ENCODE measurements around the gene NDST4. TPM values are rescaled to one million over a fixed set of nuclear protein-coding genes. Genes with fewer than 3 reads are reported as not detected.
A peak's percentile ranks its signal among the peaks of the same experiment; 100 is the strongest.

NDST4 gene
- total RNA-seq, 1 experiment from 2014 or later, result not detected

GRCh38 chr4:114839986-114840385 is 273.4 kb downstream of the NDST4 start:
- H3K79me2 ChIP-seq (ENCODE audit: low read length), result no peaks in the 10 kb centered on the region

GRCh38 chr4:114830628-114831027 is 282.8 kb downstream of the NDST4 start:
- no peaks in the 10 kb centered on the region for H3K27me3 ChIP-seq (ENCODE audit: low read length)
- H3K4me2 ChIP-seq (ENCODE audit: low read depth, low read length, poor library complexity, severe bottlenecking), result no peak overlapping the region
- H3K36me3 ChIP-seq (ENCODE audit: insufficient read depth, low read length), result no peaks in the 10 kb centered on the region
- no peak overlapping the region for H3K9ac ChIP-seq (ENCODE audit: low read length)
- no peak overlapping the region for H2AFZ ChIP-seq (ENCODE audit: low read length)
- H3K4me3 ChIP-seq (ENCODE audit: low read length), result no peak overlapping the region
- no peak for DNase-seq
- no peaks in the 10 kb centered on the region for H3K4me1 ChIP-seq (ENCODE audit: low read length)
- H3K79me2 ChIP-seq (ENCODE audit: low read length), result no peaks in the 10 kb centered on the region
- H4K20me1 ChIP-seq (ENCODE audit: insufficient read depth, low read depth, low read length), result no peaks in the 10 kb centered on the region
- H3K9me2 ChIP-seq (replicated peaks; ENCODE audit: insufficient read depth, low read length), result no peaks in the 10 kb centered on the region
- H3K27ac ChIP-seq (ENCODE audit: low read length), result no peak overlapping the region
- no peaks in the 10 kb centered on the region for H3K9me3 ChIP-seq (ENCODE audit: low read length)

More at GRCh38 chr4:114839986-114840385, 273.4 kb downstream of the NDST4 start:
- Histone ChIP-seq H4K20me1 (ENCODE audit: insufficient read depth, low read depth, low read length) (no peaks in the 10 kb centered on the region), H3K9ac (ENCODE audit: low read length) (no peak overlapping the region), H3K4me3 (ENCODE audit: low read length) (no peak overlapping the region), H3K9me3 (ENCODE audit: low read length) (no peaks in the 10 kb centered on the region), H3K27me3 (ENCODE audit: low read length) (no peaks in the 10 kb centered on the region), H3K4me1 (ENCODE audit: low read length) (no peaks in the 10 kb centered on the region), H2AFZ (ENCODE audit: low read length) (no peak overlapping the region), H3K27ac (ENCODE audit: low read length) (no peak overlapping the region), H3K9me2 (replicated peaks; ENCODE audit: insufficient read depth, low read length) (no peaks in the 10 kb centered on the region), H3K4me2 (ENCODE audit: low read depth, low read length, poor library complexity, severe bottlenecking) (no peak overlapping the region), H3K36me3 (ENCODE audit: insufficient read depth, low read length) (no peaks in the 10 kb centered on the region)
- no peak for DNase-seq

DNA sequence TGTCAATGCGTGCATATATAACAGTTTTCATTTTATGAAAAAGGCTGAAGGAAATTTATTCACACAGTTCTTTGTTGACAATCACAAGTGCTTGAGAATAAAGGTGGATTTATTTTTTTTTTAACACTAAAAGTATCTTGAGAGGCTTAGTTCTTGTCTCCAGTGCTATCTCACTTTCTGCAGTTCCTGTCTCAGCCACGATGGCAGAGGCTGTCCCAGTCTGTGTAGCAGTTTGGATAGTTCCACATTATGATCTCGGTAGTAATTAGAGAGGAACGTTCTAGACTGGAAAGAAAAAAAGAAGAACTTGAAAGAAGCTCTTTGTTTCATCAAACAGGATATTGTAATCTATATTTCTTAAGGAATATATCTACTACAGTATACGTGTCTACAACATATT is 285.8 kb downstream of the NDST4 start:
- Histone ChIP-seq H3K9me3 (ENCODE audit: low read length) (no peaks in the 10 kb centered on the region), H3K9ac (ENCODE audit: low read length) (no peak overlapping the region), H3K4me2 (ENCODE audit: low read depth, low read length, poor library complexity, severe bottlenecking) (no peak overlapping the region), H3K4me1 (ENCODE audit: low read length) (no peaks in the 10 kb centered on the region), H3K36me3 (ENCODE audit: insufficient read depth, low read length) (no peaks in the 10 kb centered on the region), H4K20me1 (ENCODE audit: insufficient read depth, low read depth, low read length) (no peaks in the 10 kb centered on the region), H3K27ac (ENCODE audit: low read length) (no peak overlapping the region), H3K27me3 (ENCODE audit: low read length) (no peaks in the 10 kb centered on the region), H3K9me2 (replicated peaks; ENCODE audit: insufficient read depth, low read length) (no peaks in the 10 kb centered on the region), H2AFZ (ENCODE audit: low read length) (no peak overlapping the region), H3K79me2 (ENCODE audit: low read length) (no peaks in the 10 kb centered on the region), H3K4me3 (ENCODE audit: low read length) (no peak overlapping the region)
- peak; percentile 43 for DNase-seq

DNA sequence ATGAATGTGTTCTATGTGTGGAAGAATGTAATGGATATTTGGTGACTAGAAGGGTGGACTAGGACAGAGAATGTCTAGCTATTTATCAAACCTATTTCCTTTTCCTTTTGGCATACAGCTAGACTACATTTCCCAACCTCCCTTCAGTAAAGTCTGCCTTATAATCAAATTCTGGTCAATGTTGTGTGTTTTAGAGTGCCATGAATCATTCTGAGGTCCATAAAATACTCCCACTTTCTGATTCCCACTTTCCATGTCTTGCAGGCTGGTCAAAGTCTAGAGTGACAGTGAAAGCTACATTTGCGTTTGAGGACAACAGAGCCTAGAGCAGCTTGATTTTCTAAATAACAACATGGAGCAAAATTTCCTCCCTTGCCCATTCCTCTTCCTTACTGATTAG is 297.7 kb downstream of the NDST4 start:
- no peaks in the 10 kb centered on the region for H3K4me1 ChIP-seq (ENCODE audit: low read length)
- H3K79me2 ChIP-seq (ENCODE audit: low read length), result no peaks in the 10 kb centered on the region
- no peaks in the 10 kb centered on the region for H3K9me2 ChIP-seq (replicated peaks; ENCODE audit: insufficient read depth, low read length)
- H3K4me3 ChIP-seq (ENCODE audit: low read length), result no peak overlapping the region
- no peak overlapping the region for H3K4me2 ChIP-seq (ENCODE audit: low read depth, low read length, poor library complexity, severe bottlenecking)
- H3K27me3 ChIP-seq (ENCODE audit: low read length), result no peaks in the 10 kb centered on the region
- H3K9ac ChIP-seq (ENCODE audit: low read length), result no peak overlapping the region
- H3K36me3 ChIP-seq (ENCODE audit: insufficient read depth, low read length), result no peaks in the 10 kb centered on the region
- H3K27ac ChIP-seq (ENCODE audit: low read length), result no peak overlapping the region
- H2AFZ ChIP-seq (ENCODE audit: low read length), result no peak overlapping the region
- no peaks in the 10 kb centered on the region for H4K20me1 ChIP-seq (ENCODE audit: insufficient read depth, low read depth, low read length)
- H3K9me3 ChIP-seq (ENCODE audit: low read length), result no peaks in the 10 kb centered on the region
- no peak for DNase-seq

GRCh38 chr4:114813961-114814360 is 299.5 kb downstream of the NDST4 start:
- Histone ChIP-seq H3K9ac (ENCODE audit: low read length) (no peak overlapping the region), H4K20me1 (ENCODE audit: insufficient read depth, low read depth, low read length) (no peaks in the 10 kb centered on the region), H3K79me2 (ENCODE audit: low read length) (no peaks in the 10 kb centered on the region), H3K27me3 (ENCODE audit: low read length) (no peaks in the 10 kb centered on the region), H3K36me3 (ENCODE audit: insufficient read depth, low read length) (no peaks in the 10 kb centered on the region), H3K4me1 (ENCODE audit: low read length) (no peaks in the 10 kb centered on the region), H3K9me3 (ENCODE audit: low read length) (no peaks in the 10 kb centered on the region), H3K27ac (ENCODE audit: low read length) (no peak overlapping the region), H3K4me2 (ENCODE audit: low read depth, low read length, poor library complexity, severe bottlenecking) (no peak overlapping the region), H3K9me2 (replicated peaks; ENCODE audit: insufficient read depth, low read length) (no peaks in the 10 kb centered on the region), H2AFZ (ENCODE audit: low read length) (no peak overlapping the region), H3K4me3 (ENCODE audit: low read length) (no peak overlapping the region)
- DNase-seq, result no peak

DNA sequence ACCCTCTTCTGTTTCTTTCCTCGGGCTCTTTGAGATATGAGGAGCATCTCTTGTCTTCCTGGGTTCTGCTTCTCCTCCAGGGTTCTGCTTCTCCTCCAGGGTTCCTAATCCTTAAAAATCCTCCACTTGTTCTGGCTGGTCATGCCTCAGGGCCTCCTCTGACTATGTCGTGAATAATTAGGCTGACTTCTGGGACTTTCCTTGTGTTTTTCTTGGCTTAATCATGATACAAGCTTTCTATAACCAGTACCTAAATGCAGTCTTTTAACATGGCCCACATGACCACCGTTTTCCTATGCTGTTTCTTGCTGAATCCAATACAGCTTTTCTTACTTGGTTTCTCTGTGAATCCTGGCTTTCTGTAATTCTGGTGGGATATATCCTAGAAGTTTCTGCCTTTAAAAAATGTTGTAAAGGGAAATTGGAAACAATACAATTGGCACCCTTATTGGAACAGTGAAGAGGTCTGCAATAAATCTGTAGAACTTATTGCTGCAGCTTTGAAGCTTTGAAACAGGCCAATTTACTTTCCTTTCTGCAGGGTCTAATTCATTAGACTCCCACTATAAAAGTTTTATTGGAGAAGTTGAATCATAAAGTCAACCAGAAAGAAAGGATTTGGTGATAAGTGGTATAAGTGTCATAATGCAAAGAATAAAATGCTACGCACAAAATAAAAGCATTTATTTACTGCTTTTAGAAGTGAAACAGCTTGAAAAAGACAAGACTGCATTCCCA is 301.7 kb downstream of the NDST4 start:
- no peak for DNase-seq
- Histone ChIP-seq H3K36me3 (ENCODE audit: insufficient read depth, low read length) (no peaks in the 10 kb centered on the region), H2AFZ (ENCODE audit: low read length) (no peak overlapping the region), H3K9me2 (replicated peaks; ENCODE audit: insufficient read depth, low read length) (no peaks in the 10 kb centered on the region), H3K9ac (ENCODE audit: low read length) (no peak overlapping the region), H3K27ac (ENCODE audit: low read length) (no peak overlapping the region), H3K4me3 (ENCODE audit: low read length) (no peak overlapping the region), H3K4me2 (ENCODE audit: low read depth, low read length, poor library complexity, severe bottlenecking) (no peak overlapping the region), H3K27me3 (ENCODE audit: low read length) (no peaks in the 10 kb centered on the region), H3K79me2 (ENCODE audit: low read length) (no peaks in the 10 kb centered on the region), H3K9me3 (ENCODE audit: low read length) (no peaks in the 10 kb centered on the region), H3K4me1 (ENCODE audit: low read length) (no peaks in the 10 kb centered on the region), H4K20me1 (ENCODE audit: insufficient read depth, low read depth, low read length) (no peaks in the 10 kb centered on the region)

DNA sequence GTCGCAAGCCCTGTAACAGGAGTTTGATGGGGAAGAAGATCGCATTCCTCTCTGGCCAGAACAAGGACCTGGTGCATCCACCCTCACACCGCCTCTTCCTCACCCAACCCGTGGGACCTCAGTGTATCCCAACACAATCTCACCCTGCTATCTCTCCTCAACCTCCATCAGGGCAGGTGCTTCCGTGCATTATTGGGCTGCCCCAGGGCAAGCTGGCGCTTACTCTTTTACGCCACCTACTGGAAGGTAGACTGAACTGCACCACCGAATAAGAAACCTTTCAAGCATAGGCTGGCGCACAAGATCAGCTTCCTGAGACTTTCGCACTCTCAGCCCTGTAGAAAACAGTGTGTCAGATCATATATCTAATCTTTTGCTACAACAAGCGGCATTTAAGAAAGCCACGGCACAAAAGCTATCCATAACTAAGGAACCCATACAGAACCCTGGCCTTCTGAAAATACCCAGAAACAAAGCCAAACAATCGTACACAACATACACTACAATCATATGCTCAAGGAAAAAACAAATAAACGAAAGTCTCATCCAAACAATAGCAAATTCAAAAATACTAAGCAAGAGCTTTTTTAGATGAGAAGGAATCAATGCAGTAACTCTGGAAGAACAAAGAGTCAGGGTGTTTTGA is 305.5 kb downstream of the NDST4 start:
- no peaks in the 10 kb centered on the region for H3K27me3 ChIP-seq (ENCODE audit: low read length)
- H3K4me2 ChIP-seq (ENCODE audit: low read depth, low read length, poor library complexity, severe bottlenecking), result no peak overlapping the region
- H3K9ac ChIP-seq (ENCODE audit: low read length), result no peak overlapping the region
- H4K20me1 ChIP-seq (ENCODE audit: insufficient read depth, low read depth, low read length), result no peaks in the 10 kb centered on the region
- DNase-seq, result peak; percentile 86
- H3K27ac ChIP-seq (ENCODE audit: low read length), result no peak overlapping the region
- H3K79me2 ChIP-seq (ENCODE audit: low read length), result no peaks in the 10 kb centered on the region
- H3K4me3 ChIP-seq (ENCODE audit: low read length), result no peak overlapping the region
- no peaks in the 10 kb centered on the region for H3K9me3 ChIP-seq (ENCODE audit: low read length)
- H3K36me3 ChIP-seq (ENCODE audit: insufficient read depth, low read length), result no peaks in the 10 kb centered on the region
- no peaks in the 10 kb centered on the region for H3K9me2 ChIP-seq (replicated peaks; ENCODE audit: insufficient read depth, low read length)
- no peak overlapping the region for H2AFZ ChIP-seq (ENCODE audit: low read length)
- no peaks in the 10 kb centered on the region for H3K4me1 ChIP-seq (ENCODE audit: low read length)

DNA sequence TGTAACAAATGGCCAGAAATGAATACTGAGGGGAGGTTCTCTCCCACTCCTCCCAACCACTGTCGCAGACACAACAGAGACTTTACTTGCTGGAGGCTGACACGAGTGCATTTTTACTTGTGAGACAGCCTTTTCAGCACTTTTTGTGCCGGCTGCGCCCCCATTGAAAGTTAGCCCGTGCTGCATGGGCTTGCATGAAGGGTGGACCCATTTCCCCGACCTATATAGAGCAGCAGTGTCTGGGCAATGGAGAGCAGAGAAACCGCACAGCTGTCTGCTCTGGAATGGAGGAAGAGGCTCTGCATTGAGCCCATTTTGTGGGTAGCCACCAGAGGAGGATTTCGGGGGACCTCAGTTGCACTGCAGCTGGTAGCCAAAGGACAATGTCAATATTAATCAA is 306.1 kb downstream of the NDST4 start:
- H3K36me3 ChIP-seq (ENCODE audit: insufficient read depth, low read length), result no peaks in the 10 kb centered on the region
- no peak overlapping the region for H3K4me2 ChIP-seq (ENCODE audit: low read depth, low read length, poor library complexity, severe bottlenecking)
- no peaks in the 10 kb centered on the region for H3K4me1 ChIP-seq (ENCODE audit: low read length)
- H3K4me3 ChIP-seq (ENCODE audit: low read length), result no peak overlapping the region
- no peak overlapping the region for H3K9ac ChIP-seq (ENCODE audit: low read length)
- H3K9me2 ChIP-seq (replicated peaks; ENCODE audit: insufficient read depth, low read length), result no peaks in the 10 kb centered on the region
- H3K27me3 ChIP-seq (ENCODE audit: low read length), result no peaks in the 10 kb centered on the region
- DNase-seq, result no peak
- H3K79me2 ChIP-seq (ENCODE audit: low read length), result no peaks in the 10 kb centered on the region
- H3K9me3 ChIP-seq (ENCODE audit: low read length), result no peaks in the 10 kb centered on the region
- H4K20me1 ChIP-seq (ENCODE audit: insufficient read depth, low read depth, low read length), result no peaks in the 10 kb centered on the region
- H2AFZ ChIP-seq (ENCODE audit: low read length), result no peak overlapping the region
- no peak overlapping the region for H3K27ac ChIP-seq (ENCODE audit: low read length)

All from Karpas-422 (cell line).